WTC11 (cell line): ENCODE data around the gene IRS1. TPM values are rescaled to one million over a fixed set of nuclear protein-coding genes. Genes with fewer than 3 reads are reported as not detected.

Source experiments
- ATAC-seq: fragments of 200-7000 bp; cut with Tn5 transposase; 2 replicates; pipeline ENCODE4 v1.10.0; 2021; ENCODE audit warnings: mild to moderate bottlenecking, moderate library complexity
- CTCF ChIA-PET: fragments of 300-600 bp; sonication (Branson Sonifier 250); formaldehyde crosslinking; loops from one replicate; lab custom pipeline; 2021; ENCODE audit warnings: antibody characterized with exemption; lab: Charles Lee
- POLR2A ChIA-PET: fragments of 350-600 bp; sonication (Branson Sonifier 250); formaldehyde crosslinking; loops from one replicate; lab custom pipeline; 2021; ENCODE audit warnings: antibody characterized with exemption; lab: Charles Lee
- DNase-seq: peaks from one replicate; pipeline ENCODE4 v3.0.0; 2021; ENCODE audit warnings: low spot score
- H3K27ac Mint-ChIP-seq: 2 replicates; pipeline ENCODE4 v1.8.0; 2021; ENCODE audit warnings: mixed read lengths
- H3K27me3 Mint-ChIP-seq: 2 replicates; pipeline ENCODE4 v1.8.0; 2021; ENCODE audit warnings: low read depth, mild to moderate bottlenecking, moderate library complexity, mixed read lengths
- H3K36me3 Mint-ChIP-seq: 2 replicates; pipeline ENCODE4 v1.8.0; 2021; ENCODE audit warnings: mixed read lengths
- H3K4me1 Mint-ChIP-seq: 2 replicates; pipeline ENCODE4 v1.8.0; 2022; ENCODE audit warnings: mixed read lengths
- H3K4me3 Mint-ChIP-seq: 2 replicates; pipeline ENCODE4 v1.8.0; 2021; ENCODE audit warnings: mild to moderate bottlenecking, moderate library complexity, mixed read lengths
- H3K9me3 Mint-ChIP-seq: 2 replicates; pipeline ENCODE4 v1.8.0; 2021; ENCODE audit warnings: mixed read lengths
- ATF2 ChIP-seq: sonication (generic); formaldehyde crosslinking; IDR thresholded peaks from 2 replicates; pipeline ENCODE4 v1.8.1; 2022; ENCODE audit warnings: low read depth, missing genetic modification reagents, borderline replicate concordance
- ATF3 ChIP-seq: sonication (generic); formaldehyde crosslinking; conservative IDR thresholded peaks from 2 replicates; pipeline ENCODE4 v1.8.1; 2022; ENCODE audit warnings: mild to moderate bottlenecking, missing genetic modification reagents
- ATF6 ChIP-seq: sonication (generic); formaldehyde crosslinking; IDR thresholded peaks from 2 replicates; pipeline ENCODE4 v1.8.1; 2023; ENCODE audit warnings: mild to moderate bottlenecking, missing genetic modification reagents
- CDX4 ChIP-seq: fragments of 250-450 bp; sonication (Bioruptor Pico); IDR thresholded peaks from 2 replicates; pipeline ENCODE4 v1.9.0; 2021; ENCODE audit warnings: moderate library complexity, mild to moderate bottlenecking, inconsistent platforms, borderline replicate concordance
- CREB1 ChIP-seq: sonication (generic); formaldehyde crosslinking; IDR thresholded peaks from 2 replicates; pipeline ENCODE4 v1.8.0; 2023; ENCODE audit warnings: mild to moderate bottlenecking, missing genetic modification reagents
- CTCF ChIP-seq: fragments of 200-600 bp; IDR thresholded peaks from 2 replicates; pipeline ENCODE4 v1.8.0; 2022; ENCODE audit warnings: antibody characterized with exemption
- E2F4 ChIP-seq: sonication (generic); formaldehyde crosslinking; IDR thresholded peaks from 2 replicates; pipeline ENCODE4 v1.8.1; 2022; ENCODE audit warnings: low read depth, mild to moderate bottlenecking, moderate library complexity, missing genetic modification reagents, borderline replicate concordance
- GTF2I ChIP-seq: fragments of 250-450 bp; sonication (Bioruptor Pico); conservative IDR thresholded peaks from 2 replicates; pipeline ENCODE4 v1.4.0; 2021; ENCODE audit warnings: mild to moderate bottlenecking
- HMGA2 ChIP-seq: fragments of 250-450 bp; sonication (Bioruptor Pico); IDR thresholded peaks from 2 replicates; pipeline ENCODE4 v1.4.0; 2021; ENCODE audit warnings: mild to moderate bottlenecking, moderate library complexity
- PRDM15 ChIP-seq: sonication (generic); formaldehyde crosslinking; IDR thresholded peaks from 2 replicates; pipeline ENCODE4 v1.8.0; 2022; ENCODE audit warnings: missing genetic modification reagents
- PRRX2 ChIP-seq: fragments of 250-450 bp; sonication (Bioruptor Pico); IDR thresholded peaks from 2 replicates; pipeline ENCODE4 v1.8.0; 2021; ENCODE audit warnings: mild to moderate bottlenecking
- TCF7 ChIP-seq: sonication (generic); formaldehyde crosslinking; IDR thresholded peaks from 2 replicates; pipeline ENCODE4 v1.8.0; 2022; ENCODE audit warnings: mild to moderate bottlenecking, low read depth, missing genetic modification reagents, moderate library complexity
- ZBTB21 ChIP-seq: sonication (generic); formaldehyde crosslinking; IDR thresholded peaks from 2 replicates; pipeline ENCODE4 v1.8.1; 2023; ENCODE audit warnings: mild to moderate bottlenecking, missing genetic modification reagents, borderline replicate concordance
- ZNF532 ChIP-seq: fragments of 250-450 bp; sonication (Bioruptor Pico); IDR thresholded peaks from 2 replicates; pipeline ENCODE4 v1.9.0; 2021; ENCODE audit warnings: mild to moderate bottlenecking, borderline replicate concordance
- ZSCAN18 ChIP-seq: fragments of 250-450 bp; sonication (Bioruptor Pico); IDR thresholded peaks from 2 replicates; pipeline ENCODE4 v2.1.2; 2022; ENCODE audit warnings: mild to moderate bottlenecking, moderate library complexity
- total RNA-seq: library from RNA; stranded (reverse); gene quantifications from 3 replicates; pipeline ENCODE4 v1.2.3, GENCODE V29; 2021

IRS1 gene
- total RNA-seq, 1 experiment from 2014 or later, result 22.9 TPM

- H3K4me3 Mint-ChIP-seq, result no peak overlapping the region
- CTCF ChIA-PET, result no interaction called here
- peak overlapping the region; percentile 92; the same call in 1 of the 2 replicates for H3K27ac Mint-ChIP-seq
- ATAC-seq (no peak), DNase-seq (no peak)
- no peak for TF ChIP-seq PRDM15 (CRISPR knock-in tag)
- TF ChIP-seq TCF7 (CRISPR knock-in tag), result no peak
- no peaks in the 10 kb centered on the region for H3K27me3 Mint-ChIP-seq
- H3K4me1 Mint-ChIP-seq, result peaks cover 47% of the 10 kb centered on the region
- POLR2A ChIA-PET, result no interaction called here
- peaks cover 9% of the 10 kb centered on the region for H3K9me3 Mint-ChIP-seq
- H3K36me3 Mint-ChIP-seq, result peaks cover 18% of the 10 kb centered on the region
These were observed 60.0 kb downstream of the IRS1 start for GRCh38 chr2:226739545-226740030.

GRCh38 chr2:226738821-226739544 lies 60.6 kb downstream of the IRS1 start:
- H3K27ac Mint-ChIP-seq, result peak overlapping the region; percentile 92
- peaks cover 45% of the 10 kb centered on the region for H3K4me1 Mint-ChIP-seq
- H3K27me3 Mint-ChIP-seq, result no peaks in the 10 kb centered on the region
- DNase-seq (no peak), ATAC-seq (peak; percentile 32; the same call in 1 of the 2 replicates)
- peaks cover 9% of the 10 kb centered on the region for H3K9me3 Mint-ChIP-seq
- no peak overlapping the region for H3K4me3 Mint-ChIP-seq
- H3K36me3 Mint-ChIP-seq, result peaks cover 18% of the 10 kb centered on the region
- POLR2A ChIA-PET, result no interaction called here
- CTCF ChIA-PET, result no interaction called here
- TF ChIP-seq ZBTB21 (CRISPR knock-in tag) (no peak), CTCF (no peak), CREB1 (CRISPR knock-in tag) (no peak), ATF3 (CRISPR knock-in tag) (no peak), E2F4 (CRISPR knock-in tag) (no peak), CDX4 (CRISPR knock-in tag) (no peak), ATF2 (CRISPR knock-in tag) (no peak), ZNF532 (CRISPR knock-in tag) (no peak), ATF6 (CRISPR knock-in tag) (no peak), ZSCAN18 (no peak), PRRX2 (no peak), GTF2I (CRISPR knock-in tag) (no peak), HMGA2 (no peak)
